MM.1S (cell line): ENCODE results near the gene PDE2A.

Experiments
- DNase-seq: peaks from one replicate; pipeline ENCODE4 v3.0.0-alpha.2; 2015
- H2AFZ ChIP-seq: fragments of 300-600 bp; sonication (generic); 2 replicates; pipeline ENCODE4 v1.6.0; 2016; ENCODE audit warnings: antibody characterized with exemption, low read length
- H3F3A ChIP-seq: fragments of 300-600 bp; sonication (generic); 2 replicates; pipeline ENCODE4 v1.6.1; 2016; ENCODE audit warnings: mild to moderate bottlenecking, antibody characterized with exemption, low read length, moderate library complexity, mixed read lengths; ENCODE audit not compliant: insufficient read depth
- H3K27ac ChIP-seq: fragments of 300-600 bp; sonication (generic); 2 replicates; pipeline ENCODE4 v1.5.1; 2016; ENCODE audit warnings: mild to moderate bottlenecking, low read length
- H3K27me3 ChIP-seq: fragments of 300-600 bp; sonication (generic); replicated peaks from 2 replicates; pipeline ENCODE4 v1.6.0; 2016; ENCODE audit warnings: low read length; ENCODE audit not compliant: insufficient read depth
- H3K36me3 ChIP-seq: fragments of 300-600 bp; sonication (generic); replicated peaks from 2 replicates; pipeline ENCODE4 v1.6.1; 2016; ENCODE audit warnings: mild to moderate bottlenecking, low read length, mixed read lengths; ENCODE audit not compliant: insufficient read depth
- H3K4me1 ChIP-seq: fragments of 300-600 bp; sonication (generic); 2 replicates; pipeline ENCODE4 v1.6.1; 2016; ENCODE audit warnings: low read length, mixed read lengths
- H3K4me2 ChIP-seq: fragments of 300-600 bp; sonication (generic); 2 replicates; pipeline ENCODE4 v1.6.0; 2016; ENCODE audit warnings: low read depth, low read length
- H3K4me3 ChIP-seq: fragments of 300-600 bp; sonication (generic); 2 replicates; pipeline ENCODE4 v1.5.1; 2016; ENCODE audit warnings: low read length, mixed read lengths
- H3K79me2 ChIP-seq: fragments of 300-600 bp; sonication (generic); 2 replicates; pipeline ENCODE4 v1.6.1; 2016; ENCODE audit warnings: mixed run types, low read length, mixed read lengths
- H3K9ac ChIP-seq: fragments of 300-600 bp; sonication (generic); 2 replicates; pipeline ENCODE4 v1.6.1; 2016; ENCODE audit warnings: low read length, mixed read lengths
- H3K9me2 ChIP-seq: fragments of 300-600 bp; sonication (generic); replicated peaks from 2 replicates; pipeline ENCODE4 v1.6.1; 2016; ENCODE audit warnings: mild to moderate bottlenecking, low read length, mixed read lengths; ENCODE audit not compliant: insufficient read depth
- H3K9me3 ChIP-seq: fragments of 300-600 bp; sonication (generic); replicated peaks from 2 replicates; pipeline ENCODE4 v1.6.1; 2016; ENCODE audit warnings: mild to moderate bottlenecking, low read length, mixed read lengths; ENCODE audit not compliant: insufficient read depth
- H4K20me1 ChIP-seq: fragments of 300-600 bp; sonication (generic); 2 replicates; pipeline ENCODE4 v1.6.1; 2016; ENCODE audit warnings: mild to moderate bottlenecking, low read length, moderate library complexity, mixed read lengths; ENCODE audit not compliant: insufficient read depth
- EZH2 ChIP-seq: fragments of 300-600 bp; sonication (generic); optimal IDR thresholded peaks from 2 replicates; pipeline ENCODE3; 2017; ENCODE audit warnings: low read depth, mild to moderate bottlenecking, antibody characterized with exemption, low read length, mixed read lengths
- EZH2phosphoT487 ChIP-seq: fragments of 300-600 bp; sonication (generic); IDR thresholded peaks from 2 replicates; pipeline ENCODE4 v1.6.1; 2018; ENCODE audit warnings: antibody characterized with exemption, low read length
- TF ChIP-seq, protein P1 (sequence below): fragments of 300-600 bp; sonication (generic); IDR thresholded peaks from 2 replicates; pipeline ENCODE4 v1.5.1; 2016; ENCODE audit warnings: antibody characterized with exemption, low read length, mixed read lengths

Gene PDE2A

DNA sequence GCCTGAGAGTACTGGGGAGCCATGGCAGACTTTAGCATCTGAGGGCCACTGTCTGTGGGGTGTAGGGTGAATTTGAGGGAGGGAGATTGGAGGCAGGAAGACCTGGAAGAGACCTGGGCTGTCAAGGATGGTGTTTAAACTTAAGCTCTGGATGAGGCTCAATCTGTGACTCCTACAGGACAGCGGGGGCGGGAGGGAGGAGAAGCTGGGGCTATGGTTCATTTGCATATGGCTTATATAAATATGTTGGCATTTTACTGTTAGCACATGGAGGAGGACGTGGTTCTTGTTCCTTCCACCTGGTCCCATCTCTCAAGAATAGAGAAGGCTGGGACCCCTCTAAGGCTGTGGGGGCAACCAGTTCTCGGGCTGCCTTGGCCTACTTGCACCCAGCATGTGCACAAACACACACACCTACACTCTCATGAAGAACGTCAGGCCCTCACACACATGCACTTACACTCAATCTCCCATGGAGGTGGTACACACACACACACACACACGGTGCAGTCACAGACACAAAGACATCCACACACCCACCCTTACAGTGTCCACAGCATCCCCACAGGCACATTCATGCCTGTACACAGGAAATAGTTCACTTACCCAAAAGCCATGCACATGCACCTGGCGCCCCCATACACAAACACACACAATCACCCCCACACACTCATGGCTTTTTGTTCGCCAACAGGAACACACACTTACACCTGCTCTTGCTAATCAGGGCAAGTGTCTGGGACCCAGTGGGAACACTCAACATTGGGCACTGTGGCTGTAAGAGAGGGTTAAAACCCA is 81.3 kb downstream of the PDE2A start:
- Histone ChIP-seq H3K9me3 (no peaks in the 10 kb centered on the region), H3K4me1 (peaks cover 19% of the 10 kb centered on the region), H3K27ac (peak overlapping the region; percentile 15; the same call in 1 of the 2 replicates), H4K20me1 (no peaks in the 10 kb centered on the region), H3K4me3 (no peak overlapping the region), H3K9me2 (no peaks in the 10 kb centered on the region), H3K79me2 (no peaks in the 10 kb centered on the region), H3K4me2 (peak overlapping the region; percentile 29; the same call in 1 of the 2 replicates), H3K27me3 (peaks cover 21% of the 10 kb centered on the region), H2AFZ (peak overlapping the region; percentile 17; the same call in 1 of the 2 replicates), H3F3A (no peaks in the 10 kb centered on the region), H3K36me3 (no peaks in the 10 kb centered on the region), H3K9ac (no peak overlapping the region)
- no peak for DNase-seq
- TF ChIP-seq EZH2 (no peak), EZH2phosphoT487 (no peak)
- TF ChIP-seq, protein P1, sequence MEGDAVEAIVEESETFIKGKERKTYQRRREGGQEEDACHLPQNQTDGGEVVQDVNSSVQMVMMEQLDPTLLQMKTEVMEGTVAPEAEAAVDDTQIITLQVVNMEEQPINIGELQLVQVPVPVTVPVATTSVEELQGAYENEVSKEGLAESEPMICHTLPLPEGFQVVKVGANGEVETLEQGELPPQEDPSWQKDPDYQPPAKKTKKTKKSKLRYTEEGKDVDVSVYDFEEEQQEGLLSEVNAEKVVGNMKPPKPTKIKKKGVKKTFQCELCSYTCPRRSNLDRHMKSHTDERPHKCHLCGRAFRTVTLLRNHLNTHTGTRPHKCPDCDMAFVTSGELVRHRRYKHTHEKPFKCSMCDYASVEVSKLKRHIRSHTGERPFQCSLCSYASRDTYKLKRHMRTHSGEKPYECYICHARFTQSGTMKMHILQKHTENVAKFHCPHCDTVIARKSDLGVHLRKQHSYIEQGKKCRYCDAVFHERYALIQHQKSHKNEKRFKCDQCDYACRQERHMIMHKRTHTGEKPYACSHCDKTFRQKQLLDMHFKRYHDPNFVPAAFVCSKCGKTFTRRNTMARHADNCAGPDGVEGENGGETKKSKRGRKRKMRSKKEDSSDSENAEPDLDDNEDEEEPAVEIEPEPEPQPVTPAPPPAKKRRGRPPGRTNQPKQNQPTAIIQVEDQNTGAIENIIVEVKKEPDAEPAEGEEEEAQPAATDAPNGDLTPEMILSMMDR, result no peak

DNA sequence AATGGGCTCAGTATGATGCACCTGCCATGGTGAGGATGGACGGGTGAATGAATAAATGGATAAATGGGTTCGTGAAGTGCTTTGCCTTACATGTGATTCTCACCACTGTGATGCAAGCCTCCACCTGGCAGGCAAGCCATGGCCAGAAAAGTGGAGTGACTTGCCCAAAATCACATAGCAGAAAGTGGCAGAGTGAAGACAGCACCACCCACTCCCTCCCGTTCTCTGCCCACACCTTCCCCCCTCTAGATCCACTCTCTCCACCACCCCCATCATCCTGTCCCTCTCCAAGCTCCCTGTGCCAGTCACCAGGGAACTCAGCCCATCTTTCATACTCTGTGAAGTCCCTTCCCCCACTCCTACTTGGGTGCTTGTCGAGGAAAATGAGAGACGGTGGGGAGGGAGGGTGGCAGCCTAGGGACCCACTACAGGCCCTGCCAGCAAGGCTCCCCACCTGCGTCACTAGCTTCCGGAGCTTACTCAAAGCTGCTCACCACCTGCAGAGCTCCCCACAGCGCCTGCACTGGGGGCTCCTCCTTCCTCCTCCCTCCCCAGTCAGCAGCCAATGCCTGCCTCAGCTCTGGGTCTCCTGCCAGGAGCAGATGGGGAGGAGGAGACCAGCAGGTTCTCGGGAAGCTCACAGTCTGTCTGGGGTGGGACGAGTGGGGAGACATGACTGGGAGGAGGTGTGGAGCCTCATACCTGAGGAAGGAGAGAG is 82.3 kb downstream of the PDE2A start:
- Histone ChIP-seq H3K27ac (peak overlapping the region; percentile 38; the same call in 1 of the 2 replicates), H3F3A (no peaks in the 10 kb centered on the region), H3K9ac (peak overlapping the region; percentile 35; the same call in 1 of the 2 replicates), H3K9me2 (no peaks in the 10 kb centered on the region), H3K27me3 (peaks cover 12% of the 10 kb centered on the region), H3K4me3 (no peak overlapping the region), H3K79me2 (no peaks in the 10 kb centered on the region), H2AFZ (peak overlapping the region; percentile 17), H3K36me3 (no peaks in the 10 kb centered on the region), H3K4me2 (peak overlapping the region; percentile 29), H4K20me1 (no peaks in the 10 kb centered on the region), H3K4me1 (peaks cover 19% of the 10 kb centered on the region), H3K9me3 (no peaks in the 10 kb centered on the region)
- peak; percentile 76 for DNase-seq
- TF ChIP-seq, protein P1, result no peak
- TF ChIP-seq EZH2 (no peak), EZH2phosphoT487 (no peak)

DNA sequence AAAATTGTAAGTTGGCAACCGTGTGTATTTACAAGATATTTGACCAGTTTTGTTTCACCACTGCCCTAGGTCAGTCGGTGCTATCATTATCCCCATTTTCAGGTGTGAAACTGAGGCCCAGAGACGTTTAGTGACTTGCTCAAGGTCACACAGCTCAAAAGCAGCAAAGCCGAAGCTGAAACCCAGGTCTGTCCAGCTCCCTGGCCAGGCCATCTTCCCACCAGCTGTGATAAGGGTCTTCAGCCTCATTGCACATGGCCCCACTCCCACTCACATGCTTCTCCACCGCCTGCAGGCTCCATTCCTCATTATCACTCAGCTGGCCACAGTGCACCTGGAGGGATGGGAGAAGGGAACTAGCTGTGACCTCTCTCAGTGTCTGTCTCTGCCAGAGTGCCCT is 83.2 kb downstream of the PDE2A start:
- peaks cover 19% of the 10 kb centered on the region for H3K4me1 ChIP-seq
- H3K9me2 ChIP-seq, result no peaks in the 10 kb centered on the region
- no peaks in the 10 kb centered on the region for H3K79me2 ChIP-seq
- H4K20me1 ChIP-seq, result no peaks in the 10 kb centered on the region
- H3K27ac ChIP-seq, result no peak overlapping the region
- no peaks in the 10 kb centered on the region for H3K9me3 ChIP-seq
- peaks cover 7% of the 10 kb centered on the region; the same call in 1 of the 2 replicates for H3K27me3 ChIP-seq
- no peak overlapping the region for H3K4me3 ChIP-seq
- H3K36me3 ChIP-seq, result no peaks in the 10 kb centered on the region
- no peak overlapping the region for H3K4me2 ChIP-seq
- no peaks in the 10 kb centered on the region for H3F3A ChIP-seq
- H3K9ac ChIP-seq, result no peak overlapping the region
- DNase-seq, result no peak
- H2AFZ ChIP-seq, result no peak overlapping the region
- TF ChIP-seq EZH2phosphoT487 (no peak), EZH2 (no peak)
- TF ChIP-seq, protein P1, result no peak
